Stimulated activated effector memory CD8-positive, alpha-beta T cell treated with anti-CD3 and anti-CD28 coated beads, Interleukin-12 subunit alpha, Interleukin-12 subunit beta, amount 100 ng/mL, for 72 hours (primary cell): ENCODE results near the gene HELZ.
"Not testable (repeated sequence)": the region's sequence is repeated elsewhere in the genome, so short reads cannot be mapped to it uniquely, and the experiment has no call there.

ENCODE experiments used
- ATAC-seq: fragments of 150-1000 bp; cut with Tn5 transposase; 2 replicates; pipeline ENCODE4 v1.10.0; 2021
- DNase-seq, 2 donors: peaks; one replicate each; pipeline ENCODE4 v3.0.0; 2021 to 2022; ENCODE audit warnings: low spot score in 2 of 2
- H3K27ac Mint-ChIP-seq: one replicate; pipeline ENCODE4 v1.8.0; 2022; ENCODE audit warnings: mild to moderate bottlenecking, mixed read lengths
- H3K36me3 Mint-ChIP-seq: one replicate; pipeline ENCODE4 v1.8.0; 2022; ENCODE audit warnings: mild to moderate bottlenecking, mixed read lengths
- H3K4me1 Mint-ChIP-seq: one replicate; pipeline ENCODE4 v1.8.0; 2022; ENCODE audit warnings: mixed read lengths
- H3K4me3 Mint-ChIP-seq: one replicate; pipeline ENCODE4 v1.8.0; 2022; ENCODE audit warnings: mild to moderate bottlenecking, mixed read lengths
- H3K9me3 Mint-ChIP-seq: one replicate; pipeline ENCODE4 v1.8.0; 2022; ENCODE audit warnings: mixed read lengths

Gene HELZ

DNA sequence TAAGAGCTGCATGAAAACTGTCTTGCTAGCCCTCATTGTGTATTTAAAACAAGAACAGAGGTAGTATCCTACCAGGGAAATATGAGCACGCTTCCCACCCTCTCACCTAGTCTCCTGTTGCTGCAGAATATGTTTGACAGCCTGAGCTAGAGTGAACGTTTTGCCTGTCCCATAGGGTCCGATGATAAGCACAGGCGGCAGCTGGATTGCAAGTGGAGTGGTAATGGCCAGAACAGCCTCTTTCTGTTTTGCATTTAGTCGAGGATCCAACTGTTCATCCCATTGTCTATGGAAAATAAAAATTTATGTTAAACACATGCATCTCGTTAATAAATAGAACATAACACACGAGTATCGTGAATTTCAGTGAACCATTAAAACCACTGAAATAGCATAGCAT is 84.2 kb downstream of the HELZ start:
- no peak overlapping the region for H3K4me3 Mint-ChIP-seq
- H3K9me3 Mint-ChIP-seq = peaks cover 4% of the 10 kb centered on the region
- DNase-seq = no peak
- H3K4me1 Mint-ChIP-seq = peaks cover 19% of the 10 kb centered on the region
- no peak overlapping the region for H3K27ac Mint-ChIP-seq
- peaks cover 99% of the 10 kb centered on the region for H3K36me3 Mint-ChIP-seq
- no peak for ATAC-seq

DNA sequence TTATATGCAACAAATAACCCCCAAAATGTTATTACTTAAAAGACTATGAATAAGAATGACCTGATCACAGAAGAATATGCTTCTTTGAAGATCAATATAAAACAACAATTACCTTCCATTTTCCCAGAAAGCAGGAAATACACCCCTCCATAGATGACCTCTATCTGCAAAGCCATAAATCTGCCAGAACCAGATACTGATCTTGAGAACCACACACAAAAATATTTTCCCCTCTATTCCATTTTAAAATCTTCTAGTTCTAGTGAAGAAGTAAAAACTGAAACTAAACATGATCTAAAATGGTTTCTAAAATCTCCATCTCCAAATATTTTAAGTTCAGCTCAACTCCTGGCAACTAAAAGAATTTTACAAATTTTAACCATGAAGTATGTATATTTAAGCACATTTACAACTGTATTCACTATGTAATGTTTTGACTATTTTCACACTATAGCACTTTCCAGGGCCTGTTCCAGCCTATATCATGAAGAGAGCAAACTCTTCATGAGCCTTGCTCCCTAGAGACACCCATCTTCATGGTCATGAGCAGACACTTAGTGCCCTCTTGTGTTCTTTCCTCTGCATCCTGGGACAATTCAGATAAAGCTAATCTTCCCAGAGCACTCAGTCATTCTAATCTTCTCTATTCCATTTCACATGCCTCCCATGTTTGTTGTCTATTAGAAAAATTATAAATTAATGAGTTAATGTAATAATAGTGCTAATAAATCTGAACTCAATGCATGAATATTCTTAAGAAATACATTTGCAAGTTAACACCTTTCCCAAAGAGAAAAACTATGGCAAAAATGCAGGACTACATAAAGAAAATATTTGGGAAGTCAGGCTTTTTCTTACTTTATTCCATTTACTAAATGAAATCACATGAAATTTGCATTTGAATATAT is 87.0 kb downstream of the HELZ start:
- H3K9me3 Mint-ChIP-seq = peaks cover 4% of the 10 kb centered on the region
- H3K4me3 Mint-ChIP-seq = no peak overlapping the region
- ATAC-seq = peak; percentile 45
- peaks cover 27% of the 10 kb centered on the region for H3K4me1 Mint-ChIP-seq
- H3K27ac Mint-ChIP-seq = no peak overlapping the region
- peaks cover 86% of the 10 kb centered on the region for H3K36me3 Mint-ChIP-seq
- no peak for DNase-seq

DNA sequence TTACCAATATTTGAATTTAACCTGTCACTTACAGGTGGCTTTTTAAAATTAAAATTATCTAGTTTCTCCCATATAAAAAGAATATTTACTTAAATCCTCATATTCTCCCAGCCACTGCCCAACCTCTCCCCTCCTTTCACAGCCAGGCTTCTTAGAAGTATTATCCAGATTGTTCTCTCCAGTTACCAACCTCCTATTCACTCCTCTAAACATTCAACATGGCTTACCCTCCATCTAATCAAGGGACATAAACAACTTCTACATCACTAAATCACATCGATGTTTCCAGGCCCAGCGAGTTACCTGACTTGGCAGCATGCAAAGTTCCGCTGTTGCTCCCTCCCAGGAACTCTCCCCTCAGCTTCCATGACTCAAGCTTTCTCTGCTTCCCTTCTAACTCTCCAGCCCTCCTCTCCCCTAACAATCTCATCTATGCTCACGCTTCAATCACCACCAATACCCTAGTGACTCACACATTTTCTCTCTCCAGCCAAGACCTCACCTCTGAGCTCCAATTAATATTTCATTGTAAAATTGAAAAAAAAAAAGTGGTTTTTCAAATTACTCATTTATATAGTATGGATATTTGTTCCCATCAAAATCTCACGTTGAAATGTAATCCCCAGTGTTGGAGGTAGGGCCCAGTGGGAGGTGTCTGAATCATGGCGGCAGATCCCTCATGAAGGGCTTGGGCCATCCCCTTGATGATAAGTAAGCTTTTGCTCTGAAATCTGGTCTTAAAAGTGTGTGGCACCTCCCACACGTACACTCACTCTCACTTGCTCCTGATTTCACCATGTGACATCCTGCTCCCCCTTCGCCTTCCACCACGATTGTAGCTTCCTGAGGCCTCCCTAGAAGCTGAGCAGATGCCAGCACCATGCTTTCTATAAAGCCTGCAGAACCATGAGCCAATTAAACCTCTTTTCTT is 88.5 kb downstream of the HELZ start:
- H3K4me1 Mint-ChIP-seq = peaks cover 41% of the 10 kb centered on the region
- no peak overlapping the region for H3K4me3 Mint-ChIP-seq
- ATAC-seq (peak; percentile 68), DNase-seq (no peak)
- peaks cover 86% of the 10 kb centered on the region for H3K36me3 Mint-ChIP-seq
- H3K27ac Mint-ChIP-seq = peak overlapping the region; percentile 11
- peaks cover 4% of the 10 kb centered on the region for H3K9me3 Mint-ChIP-seq

DNA sequence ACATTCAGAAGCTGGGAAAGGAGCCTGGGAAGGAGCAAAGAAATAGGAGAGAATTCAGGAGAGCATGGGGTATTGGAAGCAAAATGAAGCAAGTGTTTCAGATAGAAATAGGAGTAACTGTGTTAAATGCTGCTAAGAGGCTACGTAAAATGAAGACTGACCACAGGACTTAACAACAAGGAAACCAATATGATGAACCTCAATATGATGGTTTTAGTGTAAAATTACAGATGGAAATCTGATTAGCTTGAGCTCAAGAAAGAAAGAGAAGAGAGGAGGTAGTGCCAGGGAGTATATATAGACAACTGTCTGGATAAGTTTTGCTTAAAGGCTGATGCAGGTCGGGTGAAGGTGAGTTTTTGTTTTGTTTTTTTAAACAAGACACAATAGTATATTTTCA is 92.2 kb downstream of the HELZ start:
- DNase-seq = no peak
- Mint-ChIP-seq H3K4me3 (no peak overlapping the region), H3K36me3 (peaks cover 86% of the 10 kb centered on the region), H3K4me1 (peaks cover 37% of the 10 kb centered on the region), H3K27ac (no peak overlapping the region), H3K9me3 (peaks cover 4% of the 10 kb centered on the region)
- ATAC-seq = no peak

DNA sequence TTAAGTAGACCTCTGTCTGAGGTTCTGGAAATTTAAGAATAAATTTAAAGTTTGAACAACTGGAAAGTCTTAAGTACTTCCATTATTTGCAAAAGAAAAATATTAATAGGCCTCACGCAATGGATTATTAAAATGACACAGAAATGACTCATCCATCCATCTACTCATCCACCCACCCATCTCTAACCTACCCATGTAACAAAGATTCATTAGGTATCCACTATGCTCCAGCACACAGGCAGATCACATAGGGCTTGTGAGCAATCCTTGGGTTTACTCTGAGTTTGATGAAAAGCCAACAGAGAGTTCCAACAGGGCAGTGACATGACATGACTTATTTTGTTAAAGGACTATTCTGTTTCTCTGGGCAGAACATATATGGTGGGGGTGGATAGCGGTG is 93.3 kb downstream of the HELZ start:
- Mint-ChIP-seq H3K9me3 (no peaks in the 10 kb centered on the region), H3K27ac (peak overlapping the region; percentile 23), H3K36me3 (peaks cover 86% of the 10 kb centered on the region), H3K4me3 (no peak overlapping the region), H3K4me1 (peaks cover 28% of the 10 kb centered on the region)
- ATAC-seq (peak; percentile 68), DNase-seq (no peak)

DNA sequence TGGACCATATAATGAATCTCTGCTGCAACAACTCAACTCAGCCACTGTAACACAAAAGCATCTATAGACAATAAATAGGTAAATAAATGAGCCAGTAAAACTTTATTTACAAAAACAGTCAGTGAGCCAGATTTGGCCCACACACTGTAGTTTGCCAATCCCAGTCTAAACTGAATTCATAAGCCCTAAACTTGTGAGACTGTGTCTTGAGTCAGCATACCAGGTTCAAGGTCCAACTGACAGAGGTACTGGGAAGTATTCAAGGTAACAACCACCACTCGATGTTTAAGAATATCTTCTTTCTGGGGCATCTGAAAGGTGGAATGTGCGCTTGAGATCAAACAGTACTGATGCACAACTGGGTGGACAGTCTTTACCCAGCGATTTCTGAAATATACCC is 94.2 kb downstream of the HELZ start:
- Mint-ChIP-seq H3K9me3 (no peaks in the 10 kb centered on the region), H3K27ac (no peak overlapping the region), H3K4me3 (no peak overlapping the region), H3K36me3 (peaks cover 86% of the 10 kb centered on the region), H3K4me1 (peaks cover 22% of the 10 kb centered on the region)
- ATAC-seq (no peak), DNase-seq (no peak)

DNA sequence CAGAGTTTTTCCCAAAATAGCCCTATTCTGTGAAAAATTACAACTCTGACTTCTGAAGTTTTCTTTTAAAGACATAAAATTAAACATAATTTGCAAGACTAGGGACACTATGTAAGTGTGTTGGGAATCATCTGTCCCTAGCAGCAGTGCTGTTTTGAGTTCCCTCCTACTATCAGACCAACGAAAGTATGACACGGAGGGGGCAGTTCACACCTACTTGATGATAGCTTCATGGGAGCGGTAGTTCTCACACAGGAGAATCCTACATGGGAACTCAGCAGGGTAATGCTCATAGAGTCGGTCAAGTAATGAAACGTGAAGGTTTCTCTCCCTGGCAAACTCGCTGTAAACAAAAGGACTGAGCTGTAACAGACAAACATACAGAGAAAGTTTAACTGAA is 96.6 kb downstream of the HELZ start:
- Mint-ChIP-seq H3K4me1 (peaks cover 16% of the 10 kb centered on the region), H3K9me3 (no peaks in the 10 kb centered on the region), H3K4me3 (no peak overlapping the region), H3K36me3 (peaks cover 98% of the 10 kb centered on the region), H3K27ac (no peak overlapping the region)
- DNase-seq = no peak
- no peak for ATAC-seq

DNA sequence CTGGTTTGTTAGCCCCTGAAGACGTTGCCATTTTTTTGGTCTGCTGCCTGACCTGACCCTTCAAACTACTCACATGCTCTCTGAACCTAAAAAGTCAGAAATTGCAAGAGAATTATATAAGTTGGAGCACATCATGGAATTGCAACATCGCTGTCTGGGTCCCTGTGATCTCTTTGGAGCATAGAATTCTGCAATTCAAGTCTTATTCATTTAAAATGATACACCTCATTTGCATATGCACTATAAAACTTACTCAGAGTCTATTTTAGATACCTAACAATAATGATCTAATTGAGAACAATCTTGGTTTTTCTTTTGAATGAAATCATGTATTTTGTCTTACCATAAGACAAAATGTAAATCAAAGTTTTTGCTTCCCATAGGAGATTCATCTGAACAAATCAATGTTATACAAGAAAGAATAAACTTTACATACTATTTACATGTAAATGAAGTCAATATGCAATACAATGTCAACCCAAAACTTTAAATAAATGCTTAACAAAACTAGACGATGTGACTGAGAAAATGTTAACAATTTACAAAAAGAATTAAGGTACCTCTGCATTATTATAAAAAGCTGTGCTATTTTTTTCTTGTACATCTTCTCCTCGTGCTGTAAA is 99.7 kb downstream of the HELZ start:
- peaks cover 95% of the 10 kb centered on the region for H3K36me3 Mint-ChIP-seq
- H3K4me3 Mint-ChIP-seq = no peak overlapping the region
- peaks cover 6% of the 10 kb centered on the region for H3K4me1 Mint-ChIP-seq
- no peak for ATAC-seq
- H3K9me3 Mint-ChIP-seq = no peaks in the 10 kb centered on the region
- no peak for DNase-seq
- H3K27ac Mint-ChIP-seq = no peak overlapping the region

DNA sequence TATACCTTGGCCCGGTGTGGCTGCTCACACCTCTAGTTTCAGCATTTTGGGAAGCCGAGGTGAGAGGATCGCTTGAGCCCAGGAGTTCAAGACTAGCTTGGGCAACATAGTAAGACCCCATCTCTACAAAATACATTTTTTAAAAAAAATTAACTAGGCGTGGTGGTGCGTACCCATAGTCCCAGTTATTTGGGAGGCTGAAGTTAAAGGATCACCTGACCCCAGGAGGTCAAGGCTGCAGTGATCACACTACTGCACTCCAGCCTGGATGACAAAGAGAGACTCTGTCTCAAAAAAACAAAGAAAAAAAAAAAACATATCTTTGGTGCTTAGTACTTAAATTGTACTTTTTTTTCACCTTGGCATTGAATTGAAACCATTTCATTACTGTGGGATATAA is 101.7 kb downstream of the HELZ start:
- Mint-ChIP-seq H3K27ac (no peak overlapping the region), H3K4me3 (no peak overlapping the region), H3K36me3 (peaks cover 92% of the 10 kb centered on the region), H3K9me3 (no peaks in the 10 kb centered on the region), H3K4me1 (peaks cover 26% of the 10 kb centered on the region)
- DNase-seq = no peak
- ATAC-seq = no peak

DNA sequence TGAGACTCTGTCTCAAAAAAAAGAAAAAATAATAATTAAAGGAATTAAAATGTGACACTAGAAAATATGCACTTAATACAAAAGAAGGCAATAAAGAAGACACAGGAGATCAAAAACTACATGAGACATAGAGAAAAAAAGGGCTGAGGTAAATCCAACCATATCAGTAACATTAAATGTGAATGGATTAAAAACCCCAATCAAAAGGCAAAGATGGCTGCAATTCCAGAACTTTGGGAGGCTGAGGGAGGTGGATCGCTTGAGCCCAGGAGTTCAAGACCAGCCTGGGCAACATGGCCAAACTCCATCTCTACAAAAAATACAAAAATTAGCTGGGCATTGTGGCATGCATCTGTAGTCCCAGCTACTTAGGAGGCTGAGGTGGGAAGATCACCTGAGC is 103.0 kb downstream of the HELZ start:
- H3K9me3 Mint-ChIP-seq, DNase-seq, ATAC-seq, H3K4me3 Mint-ChIP-seq, H3K27ac Mint-ChIP-seq: not testable (repeated sequence)
- peaks cover 33% of the 10 kb centered on the region for H3K4me1 Mint-ChIP-seq
- H3K36me3 Mint-ChIP-seq = peaks cover 92% of the 10 kb centered on the region

DNA sequence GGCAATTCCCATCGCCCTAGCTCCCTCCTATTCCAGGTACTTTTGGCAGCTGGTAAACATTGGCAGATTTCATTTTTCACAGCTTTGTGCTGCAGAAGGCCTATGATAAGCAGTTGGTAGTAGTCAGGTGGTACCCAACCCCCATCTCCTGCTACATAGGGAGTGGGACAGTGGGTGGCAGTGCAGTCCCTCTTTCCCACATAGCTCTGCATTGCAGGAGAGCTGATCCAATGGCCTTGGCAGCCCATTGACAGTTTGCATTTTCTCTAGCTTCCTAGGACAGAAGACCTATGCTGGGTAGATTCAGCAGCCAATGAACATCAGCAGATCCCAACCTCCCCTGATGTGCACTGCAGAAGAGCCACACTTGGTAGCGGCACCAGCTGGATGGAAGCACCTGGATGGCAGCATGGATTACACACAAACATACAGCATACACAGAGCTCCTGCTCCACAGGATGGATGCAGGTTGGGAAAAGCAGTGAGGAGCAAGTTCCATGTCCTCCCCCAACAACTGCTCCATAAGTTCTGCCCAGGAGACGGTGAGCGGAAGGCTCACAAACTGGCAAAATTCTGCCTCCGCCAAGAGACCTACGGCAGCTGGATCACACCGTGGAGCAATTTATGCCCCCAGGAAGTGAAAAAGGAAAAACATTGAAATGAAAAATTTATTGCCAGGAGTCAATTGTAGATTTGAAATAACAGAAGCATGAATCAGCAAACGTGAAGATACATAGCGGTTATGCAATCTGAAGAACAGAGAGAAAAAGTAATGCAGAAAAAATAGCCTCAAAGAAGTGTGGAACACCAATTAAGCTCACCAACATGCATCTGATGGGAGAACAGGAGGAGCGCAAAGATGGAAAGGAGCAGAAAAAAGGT is 105.0 kb downstream of the HELZ start:
- no peak for DNase-seq
- peaks cover 33% of the 10 kb centered on the region for H3K4me1 Mint-ChIP-seq
- ATAC-seq = peak; percentile 13
- peaks cover 92% of the 10 kb centered on the region for H3K36me3 Mint-ChIP-seq
- H3K9me3 Mint-ChIP-seq = no peaks in the 10 kb centered on the region
- no peak overlapping the region for H3K4me3 Mint-ChIP-seq
- peak overlapping the region; percentile 44 for H3K27ac Mint-ChIP-seq

DNA sequence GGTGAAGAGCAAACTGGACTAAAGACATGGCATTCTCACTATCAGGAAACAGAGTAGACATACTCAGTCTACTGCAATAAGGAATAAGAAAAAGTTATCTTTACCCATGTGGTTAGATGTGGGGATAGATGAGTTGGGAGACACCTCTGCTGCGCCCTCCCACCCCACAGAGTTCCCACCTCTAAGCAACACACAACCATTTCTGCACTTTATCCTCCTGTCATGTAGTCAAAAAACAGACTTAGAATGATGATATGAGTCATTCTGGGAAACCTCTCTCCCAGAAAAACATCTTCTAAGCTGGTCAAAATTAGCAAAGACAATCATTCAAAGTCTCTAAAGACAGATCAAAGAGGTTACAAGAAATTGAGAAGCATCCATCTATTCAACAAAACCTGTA is 105.7 kb downstream of the HELZ start:
- peaks cover 92% of the 10 kb centered on the region for H3K36me3 Mint-ChIP-seq
- peaks cover 33% of the 10 kb centered on the region for H3K4me1 Mint-ChIP-seq
- H3K9me3 Mint-ChIP-seq = no peaks in the 10 kb centered on the region
- ATAC-seq (peak; percentile 51), DNase-seq (no peak)
- no peak overlapping the region for H3K4me3 Mint-ChIP-seq
- peak overlapping the region; percentile 44 for H3K27ac Mint-ChIP-seq

DNA sequence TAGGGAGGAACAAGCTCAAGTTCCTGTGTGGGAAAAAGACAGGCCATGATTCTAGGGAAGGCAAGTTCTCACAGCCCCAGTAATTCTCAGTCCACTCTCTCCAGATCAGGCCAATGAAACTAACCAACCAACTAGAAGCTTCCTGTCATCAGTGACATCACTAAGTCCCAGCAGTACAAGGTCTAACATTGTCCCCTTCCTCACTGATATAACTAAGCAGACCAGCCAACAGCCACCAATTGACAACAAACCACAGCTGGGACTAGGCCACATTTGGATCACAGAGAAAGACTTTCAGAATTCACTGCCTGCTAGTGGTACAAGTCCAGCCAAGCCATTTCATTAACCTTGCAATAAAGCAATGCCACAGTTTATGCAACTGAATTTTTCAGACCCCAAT is 106.6 kb downstream of the HELZ start:
- no peaks in the 10 kb centered on the region for H3K9me3 Mint-ChIP-seq
- peak overlapping the region; percentile 53 for H3K27ac Mint-ChIP-seq
- peaks cover 33% of the 10 kb centered on the region for H3K4me1 Mint-ChIP-seq
- DNase-seq = no peak
- H3K36me3 Mint-ChIP-seq = peaks cover 92% of the 10 kb centered on the region
- ATAC-seq = no peak
- H3K4me3 Mint-ChIP-seq = peak overlapping the region; percentile 6

DNA sequence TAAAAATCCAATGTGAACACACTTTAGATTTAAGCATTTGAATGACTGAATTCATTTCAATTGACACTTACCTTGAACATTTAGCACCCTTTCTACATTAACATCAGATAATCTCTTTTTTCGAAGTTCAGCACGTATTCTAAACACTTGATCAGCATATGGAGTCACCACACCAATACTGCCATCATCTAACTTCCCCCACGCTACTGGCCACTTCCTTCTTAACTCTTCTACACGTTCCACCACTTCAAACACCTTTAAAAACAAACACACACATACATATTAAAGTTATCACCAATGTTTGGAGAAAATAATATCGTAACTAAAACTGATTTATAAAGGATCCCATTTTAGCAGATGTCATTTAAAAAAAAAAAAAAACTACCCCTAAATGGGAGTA is 107.1 kb downstream of the HELZ start:
- peak; percentile 64 for ATAC-seq
- no peaks in the 10 kb centered on the region for H3K9me3 Mint-ChIP-seq
- H3K36me3 Mint-ChIP-seq = peaks cover 92% of the 10 kb centered on the region
- H3K4me1 Mint-ChIP-seq = peaks cover 33% of the 10 kb centered on the region
- DNase-seq = no peak
- H3K27ac Mint-ChIP-seq = peak overlapping the region; percentile 53
- peak overlapping the region; percentile 6 for H3K4me3 Mint-ChIP-seq
